ENCODE measurements around the gene PRSS22.

GRCh38 chr16:2822158-2822495 lies 35.8 kb downstream of the PRSS22 start:
- TF ChIP-seq CTCF (IDR thresholded peaks at IDR 0.05), result no peak
- TF ChIP-seq ZFX (IDR thresholded peaks at IDR 0.05; ENCODE audit: borderline replicate concordance), result no peak

Data from 22Rv1 (cell line).